ENCODE results near the gene HTRA3. TPM values are rescaled to one million over a fixed set of nuclear protein-coding genes. Genes with fewer than 3 reads are reported as not detected.

Gene HTRA3
- total and polyA plus RNA-seq, 2 experiments from 2014 or later, result 1.3 to 3.6 TPM

DNA sequence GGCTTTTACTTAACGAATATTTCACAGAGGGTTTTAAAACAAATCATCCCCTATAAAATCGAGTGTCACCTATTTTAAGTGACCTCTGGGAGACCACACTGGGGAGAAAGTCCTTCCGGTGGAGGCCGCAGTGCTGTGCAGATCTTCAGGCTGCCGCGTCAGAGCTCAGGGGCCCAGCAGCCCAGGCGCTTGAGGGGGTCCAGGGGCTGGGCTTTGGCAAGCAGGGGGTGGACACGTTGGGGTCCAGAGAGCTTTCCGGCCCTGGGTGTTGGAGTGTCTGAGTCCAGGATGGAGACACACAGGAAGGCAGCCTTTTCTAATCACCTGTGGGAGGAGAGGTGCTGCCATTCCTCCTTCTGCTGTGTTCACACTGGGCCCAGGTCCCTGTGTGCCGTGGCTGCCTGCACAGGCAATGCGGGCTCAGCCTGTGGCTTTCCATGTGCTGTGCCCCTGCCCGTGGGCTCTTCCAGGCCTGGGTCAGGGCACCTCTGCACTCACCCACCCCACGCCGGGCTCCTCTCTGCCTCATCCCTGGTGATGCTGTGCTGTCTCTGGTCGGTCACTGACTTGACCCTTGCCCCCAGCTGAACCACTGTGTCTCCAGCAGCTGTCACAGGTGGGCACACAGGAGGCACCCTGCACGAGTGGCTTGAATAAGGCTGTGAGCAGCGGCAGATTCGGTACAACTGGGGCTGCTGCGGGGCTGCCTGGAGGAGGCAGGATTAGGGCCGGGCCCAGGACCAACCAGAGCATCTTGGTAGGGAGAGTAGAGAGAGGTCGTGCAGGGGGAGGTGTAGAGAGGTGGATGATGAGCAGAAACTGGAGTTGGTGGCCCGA lies 10.0 kb downstream of the HTRA3 start:
- H3K4me2 ChIP-seq, result no peak overlapping the region
- no peaks in the 10 kb centered on the region for H3K4me1 ChIP-seq (ENCODE audit: insufficient read depth)
- Mint-ChIP-seq H3K36me3 (ENCODE audit: low read depth) (no peaks in the 10 kb centered on the region), H3K27me3 (ENCODE audit: insufficient read depth, low read depth, poor library complexity) (peaks cover 12% of the 10 kb centered on the region), H3K4me3 (no peak overlapping the region), H3K27ac (no peak overlapping the region), H3K4me1 (peaks cover 2% of the 10 kb centered on the region; the same call in 1 of the 3 replicates), H3K9me3 (no peaks in the 10 kb centered on the region)
- no peak overlapping the region for H3K4me3 ChIP-seq
- no peaks in the 10 kb centered on the region for H4K20me1 ChIP-seq (replicated peaks; ENCODE audit: insufficient read depth)
- H3K27ac ChIP-seq (ENCODE audit: low read depth), result no peak overlapping the region
- no peak for TF ChIP-seq POLR2AphosphoS5 (IDR thresholded peaks at IDR 0.05; ENCODE audit: low read depth)
- TF ChIP-seq, protein P1, sequence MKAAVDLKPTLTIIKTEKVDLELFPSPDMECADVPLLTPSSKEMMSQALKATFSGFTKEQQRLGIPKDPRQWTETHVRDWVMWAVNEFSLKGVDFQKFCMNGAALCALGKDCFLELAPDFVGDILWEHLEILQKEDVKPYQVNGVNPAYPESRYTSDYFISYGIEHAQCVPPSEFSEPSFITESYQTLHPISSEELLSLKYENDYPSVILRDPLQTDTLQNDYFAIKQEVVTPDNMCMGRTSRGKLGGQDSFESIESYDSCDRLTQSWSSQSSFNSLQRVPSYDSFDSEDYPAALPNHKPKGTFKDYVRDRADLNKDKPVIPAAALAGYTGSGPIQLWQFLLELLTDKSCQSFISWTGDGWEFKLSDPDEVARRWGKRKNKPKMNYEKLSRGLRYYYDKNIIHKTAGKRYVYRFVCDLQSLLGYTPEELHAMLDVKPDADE (IDR thresholded peaks at IDR 0.05), result no peak
- no peak for TF ChIP-seq EZH2phosphoT487 (IDR thresholded peaks at IDR 0.05; ENCODE audit: unreplicated experiment)
- no peak for TF ChIP-seq ZNF331 (CRISPR knock-in tag; IDR thresholded peaks at IDR 0.05; ENCODE audit: low read depth)
- TF ChIP-seq, protein P2, sequence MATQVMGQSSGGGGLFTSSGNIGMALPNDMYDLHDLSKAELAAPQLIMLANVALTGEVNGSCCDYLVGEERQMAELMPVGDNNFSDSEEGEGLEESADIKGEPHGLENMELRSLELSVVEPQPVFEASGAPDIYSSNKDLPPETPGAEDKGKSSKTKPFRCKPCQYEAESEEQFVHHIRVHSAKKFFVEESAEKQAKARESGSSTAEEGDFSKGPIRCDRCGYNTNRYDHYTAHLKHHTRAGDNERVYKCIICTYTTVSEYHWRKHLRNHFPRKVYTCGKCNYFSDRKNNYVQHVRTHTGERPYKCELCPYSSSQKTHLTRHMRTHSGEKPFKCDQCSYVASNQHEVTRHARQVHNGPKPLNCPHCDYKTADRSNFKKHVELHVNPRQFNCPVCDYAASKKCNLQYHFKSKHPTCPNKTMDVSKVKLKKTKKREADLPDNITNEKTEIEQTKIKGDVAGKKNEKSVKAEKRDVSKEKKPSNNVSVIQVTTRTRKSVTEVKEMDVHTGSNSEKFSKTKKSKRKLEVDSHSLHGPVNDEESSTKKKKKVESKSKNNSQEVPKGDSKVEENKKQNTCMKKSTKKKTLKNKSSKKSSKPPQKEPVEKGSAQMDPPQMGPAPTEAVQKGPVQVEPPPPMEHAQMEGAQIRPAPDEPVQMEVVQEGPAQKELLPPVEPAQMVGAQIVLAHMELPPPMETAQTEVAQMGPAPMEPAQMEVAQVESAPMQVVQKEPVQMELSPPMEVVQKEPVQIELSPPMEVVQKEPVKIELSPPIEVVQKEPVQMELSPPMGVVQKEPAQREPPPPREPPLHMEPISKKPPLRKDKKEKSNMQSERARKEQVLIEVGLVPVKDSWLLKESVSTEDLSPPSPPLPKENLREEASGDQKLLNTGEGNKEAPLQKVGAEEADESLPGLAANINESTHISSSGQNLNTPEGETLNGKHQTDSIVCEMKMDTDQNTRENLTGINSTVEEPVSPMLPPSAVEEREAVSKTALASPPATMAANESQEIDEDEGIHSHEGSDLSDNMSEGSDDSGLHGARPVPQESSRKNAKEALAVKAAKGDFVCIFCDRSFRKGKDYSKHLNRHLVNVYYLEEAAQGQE (IDR thresholded peaks at IDR 0.05; ENCODE audit: unreplicated experiment), result no peak
- no peak for TF ChIP-seq CREB1 (CRISPR knock-in tag; IDR thresholded peaks at IDR 0.05; ENCODE audit: low read depth)
- TF ChIP-seq, protein P3, sequence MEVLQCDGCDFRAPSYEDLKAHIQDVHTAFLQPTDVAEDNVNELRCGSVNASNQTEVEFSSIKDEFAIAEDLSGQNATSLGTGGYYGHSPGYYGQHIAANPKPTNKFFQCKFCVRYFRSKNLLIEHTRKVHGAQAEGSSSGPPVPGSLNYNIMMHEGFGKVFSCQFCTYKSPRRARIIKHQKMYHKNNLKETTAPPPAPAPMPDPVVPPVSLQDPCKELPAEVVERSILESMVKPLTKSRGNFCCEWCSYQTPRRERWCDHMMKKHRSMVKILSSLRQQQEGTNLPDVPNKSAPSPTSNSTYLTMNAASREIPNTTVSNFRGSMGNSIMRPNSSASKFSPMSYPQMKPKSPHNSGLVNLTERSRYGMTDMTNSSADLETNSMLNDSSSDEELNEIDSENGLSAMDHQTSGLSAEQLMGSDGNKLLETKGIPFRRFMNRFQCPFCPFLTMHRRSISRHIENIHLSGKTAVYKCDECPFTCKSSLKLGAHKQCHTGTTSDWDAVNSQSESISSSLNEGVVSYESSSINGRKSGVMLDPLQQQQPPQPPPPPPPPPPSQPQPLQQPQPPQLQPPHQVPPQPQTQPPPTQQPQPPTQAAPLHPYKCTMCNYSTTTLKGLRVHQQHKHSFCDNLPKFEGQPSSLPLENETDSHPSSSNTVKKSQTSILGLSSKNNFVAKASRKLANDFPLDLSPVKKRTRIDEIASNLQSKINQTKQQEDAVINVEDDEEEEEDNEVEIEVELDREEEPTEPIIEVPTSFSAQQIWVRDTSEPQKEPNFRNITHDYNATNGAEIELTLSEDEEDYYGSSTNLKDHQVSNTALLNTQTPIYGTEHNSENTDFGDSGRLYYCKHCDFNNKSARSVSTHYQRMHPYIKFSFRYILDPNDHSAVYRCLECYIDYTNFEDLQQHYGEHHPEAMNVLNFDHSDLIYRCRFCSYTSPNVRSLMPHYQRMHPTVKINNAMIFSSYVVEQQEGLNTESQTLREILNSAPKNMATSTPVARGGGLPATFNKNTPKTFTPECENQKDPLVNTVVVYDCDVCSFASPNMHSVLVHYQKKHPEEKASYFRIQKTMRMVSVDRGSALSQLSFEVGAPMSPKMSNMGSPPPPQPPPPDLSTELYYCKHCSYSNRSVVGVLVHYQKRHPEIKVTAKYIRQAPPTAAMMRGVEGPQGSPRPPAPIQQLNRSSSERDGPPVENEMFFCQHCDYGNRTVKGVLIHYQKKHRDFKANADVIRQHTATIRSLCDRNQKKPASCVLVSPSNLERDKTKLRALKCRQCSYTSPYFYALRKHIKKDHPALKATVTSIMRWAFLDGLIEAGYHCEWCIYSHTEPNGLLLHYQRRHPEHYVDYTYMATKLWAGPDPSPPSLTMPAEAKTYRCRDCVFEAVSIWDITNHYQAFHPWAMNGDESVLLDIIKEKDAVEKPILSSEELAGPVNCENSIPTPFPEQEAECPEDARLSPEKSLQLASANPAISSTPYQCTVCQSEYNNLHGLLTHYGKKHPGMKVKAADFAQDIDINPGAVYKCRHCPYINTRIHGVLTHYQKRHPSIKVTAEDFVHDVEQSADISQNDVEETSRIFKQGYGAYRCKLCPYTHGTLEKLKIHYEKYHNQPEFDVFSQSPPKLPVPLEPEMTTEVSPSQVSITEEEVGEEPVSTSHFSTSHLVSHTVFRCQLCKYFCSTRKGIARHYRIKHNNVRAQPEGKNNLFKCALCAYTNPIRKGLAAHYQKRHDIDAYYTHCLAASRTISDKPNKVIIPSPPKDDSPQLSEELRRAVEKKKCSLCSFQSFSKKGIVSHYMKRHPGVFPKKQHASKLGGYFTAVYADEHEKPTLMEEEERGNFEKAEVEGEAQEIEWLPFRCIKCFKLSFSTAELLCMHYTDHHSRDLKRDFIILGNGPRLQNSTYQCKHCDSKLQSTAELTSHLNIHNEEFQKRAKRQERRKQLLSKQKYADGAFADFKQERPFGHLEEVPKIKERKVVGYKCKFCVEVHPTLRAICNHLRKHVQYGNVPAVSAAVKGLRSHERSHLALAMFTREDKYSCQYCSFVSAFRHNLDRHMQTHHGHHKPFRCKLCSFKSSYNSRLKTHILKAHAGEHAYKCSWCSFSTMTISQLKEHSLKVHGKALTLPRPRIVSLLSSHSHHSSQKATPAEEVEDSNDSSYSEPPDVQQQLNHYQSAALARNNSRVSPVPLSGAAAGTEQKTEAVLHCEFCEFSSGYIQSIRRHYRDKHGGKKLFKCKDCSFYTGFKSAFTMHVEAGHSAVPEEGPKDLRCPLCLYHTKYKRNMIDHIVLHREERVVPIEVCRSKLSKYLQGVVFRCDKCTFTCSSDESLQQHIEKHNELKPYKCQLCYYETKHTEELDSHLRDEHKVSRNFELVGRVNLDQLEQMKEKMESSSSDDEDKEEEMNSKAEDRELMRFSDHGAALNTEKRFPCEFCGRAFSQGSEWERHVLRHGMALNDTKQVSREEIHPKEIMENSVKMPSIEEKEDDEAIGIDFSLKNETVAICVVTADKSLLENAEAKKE (CRISPR knock-in tag; IDR thresholded peaks at IDR 0.05), result no peak
- no peak for TF ChIP-seq EZH2 (IDR thresholded peaks at IDR 0.05; ENCODE audit: low read depth, unreplicated experiment)
- TF ChIP-seq STAT1 (IDR thresholded peaks at IDR 0.05; ENCODE audit: unreplicated experiment), result no peak
- TF ChIP-seq ZNF114 (CRISPR knock-in tag; IDR thresholded peaks at IDR 0.05), result no peak
- TF ChIP-seq NANOG (IDR thresholded peaks at IDR 0.05; ENCODE audit: borderline replicate concordance), result no peak
- TF ChIP-seq, protein P4, sequence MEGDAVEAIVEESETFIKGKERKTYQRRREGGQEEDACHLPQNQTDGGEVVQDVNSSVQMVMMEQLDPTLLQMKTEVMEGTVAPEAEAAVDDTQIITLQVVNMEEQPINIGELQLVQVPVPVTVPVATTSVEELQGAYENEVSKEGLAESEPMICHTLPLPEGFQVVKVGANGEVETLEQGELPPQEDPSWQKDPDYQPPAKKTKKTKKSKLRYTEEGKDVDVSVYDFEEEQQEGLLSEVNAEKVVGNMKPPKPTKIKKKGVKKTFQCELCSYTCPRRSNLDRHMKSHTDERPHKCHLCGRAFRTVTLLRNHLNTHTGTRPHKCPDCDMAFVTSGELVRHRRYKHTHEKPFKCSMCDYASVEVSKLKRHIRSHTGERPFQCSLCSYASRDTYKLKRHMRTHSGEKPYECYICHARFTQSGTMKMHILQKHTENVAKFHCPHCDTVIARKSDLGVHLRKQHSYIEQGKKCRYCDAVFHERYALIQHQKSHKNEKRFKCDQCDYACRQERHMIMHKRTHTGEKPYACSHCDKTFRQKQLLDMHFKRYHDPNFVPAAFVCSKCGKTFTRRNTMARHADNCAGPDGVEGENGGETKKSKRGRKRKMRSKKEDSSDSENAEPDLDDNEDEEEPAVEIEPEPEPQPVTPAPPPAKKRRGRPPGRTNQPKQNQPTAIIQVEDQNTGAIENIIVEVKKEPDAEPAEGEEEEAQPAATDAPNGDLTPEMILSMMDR (conservative IDR thresholded peaks at IDR 0.05; ENCODE audit: low read depth in 2 of 2), result no peak
- TF ChIP-seq JUNB (IDR thresholded peaks at IDR 0.05; ENCODE audit: unreplicated experiment), result no peak
- H3F3A ChIP-seq (replicated peaks; ENCODE audit: low read depth), result no peaks in the 10 kb centered on the region
- no peaks in the 10 kb centered on the region for H3K79me2 ChIP-seq (replicated peaks; ENCODE audit: insufficient read depth)
- no peak for DNase-seq (ENCODE audit: low spot score)
- H3K9me2 ChIP-seq (ENCODE audit: insufficient read depth), result no peaks in the 10 kb centered on the region
- no peaks in the 10 kb centered on the region for H3K36me3 ChIP-seq (ENCODE audit: insufficient read depth)
- ATAC-seq, result no peak
- no peak overlapping the region for H2AFZ ChIP-seq
- no peaks in the 10 kb centered on the region for H3K27me3 ChIP-seq (ENCODE audit: insufficient read depth)
